PC-3 (cell line): ENCODE measurements around the gene PSAP. TPM values are rescaled to one million over a fixed set of nuclear protein-coding genes. Genes with fewer than 3 reads are reported as not detected.

Experiments
- ATAC-seq: fragments of 200-7000 bp; cut with Tn5 transposase; 2 replicates; pipeline ENCODE4 v1.9.1; 2020; ENCODE audit warnings: mild to moderate bottlenecking, moderate library complexity
- BruUV-seq: library from RNA; stranded (reverse); fragments of 400-500 nt; replicated peaks from 2 replicates; lab custom pipeline; 2021; lab: Mats Ljungman, UMichigan
- CTCF ChIA-PET: fragments of 300-600 bp; sonication (Branson Sonifier 250); formaldehyde crosslinking; loops from one replicate; lab custom pipeline; 2022; ENCODE audit warnings: antibody characterized with exemption; lab: Charles Lee
- POLR2A ChIA-PET: fragments of 300-600 bp; sonication (Branson Sonifier 250); formaldehyde crosslinking; loops from one replicate; lab custom pipeline; 2022; ENCODE audit warnings: antibody characterized with exemption; ENCODE audit not compliant: unreplicated experiment; lab: Charles Lee
- DNase-seq: peaks from one replicate; pipeline ENCODE4 v3.0.0-alpha.2; 2015
- H2AFZ ChIP-seq: fragments of 300-600 bp; sonication (generic); 2 replicates; pipeline ENCODE4 v1.6.0; 2016; ENCODE audit warnings: antibody characterized with exemption, low read length
- H3F3A ChIP-seq: fragments of 300-600 bp; sonication (generic); one replicate; pipeline ENCODE4 v1.6.0; 2017; ENCODE audit warnings: antibody characterized with exemption, low read length, control low read depth, mild to moderate bottlenecking; ENCODE audit not compliant: unreplicated experiment
- H3K27ac ChIP-seq: fragments of 300-600 bp; sonication (generic); 2 replicates; pipeline ENCODE4 v1.5.1; 2016; ENCODE audit warnings: mild to moderate bottlenecking, low read length
- H3K27me3 ChIP-seq: fragments of 300-600 bp; sonication (generic); 2 replicates; pipeline ENCODE4 v1.6.1; 2016; ENCODE audit warnings: low read length, mixed read lengths
- H3K36me3 ChIP-seq: fragments of 300-600 bp; sonication (generic); 2 replicates; pipeline ENCODE4 v1.6.1; 2016; ENCODE audit warnings: low read depth, mixed run types, low read length, mixed read lengths
- H3K4me1 ChIP-seq: fragments of 300-600 bp; sonication (generic); 2 replicates; pipeline ENCODE4 v1.5.1; 2016; ENCODE audit warnings: low read length; ENCODE audit not compliant: insufficient read depth
- H3K4me2 ChIP-seq: fragments of 300-600 bp; sonication (generic); 2 replicates; pipeline ENCODE4 v1.6.0; 2016; ENCODE audit warnings: low read length
- H3K4me3 ChIP-seq: fragments of 300-600 bp; sonication (generic); 2 replicates; pipeline ENCODE4 v1.5.1; 2016; ENCODE audit warnings: mild to moderate bottlenecking, low read length, mixed read lengths
- H3K79me2 ChIP-seq: fragments of 300-600 bp; sonication (generic); 2 replicates; pipeline ENCODE4 v1.6.1; 2017; ENCODE audit warnings: low read length, mixed read lengths
- H3K9ac ChIP-seq: fragments of 300-600 bp; sonication (generic); 2 replicates; pipeline ENCODE4 v1.6.0; 2016; ENCODE audit warnings: mild to moderate bottlenecking, low read length
- H3K9me2 ChIP-seq: fragments of 300-600 bp; sonication (generic); replicated peaks from 2 replicates; pipeline ENCODE4 v1.6.1; 2016; ENCODE audit warnings: mixed run types, low read length, mixed read lengths
- H3K9me3 ChIP-seq: fragments of 300-600 bp; sonication (generic); 2 replicates; pipeline ENCODE4 v1.6.1; 2016; ENCODE audit warnings: low read length, mixed read lengths
- H4K20me1 ChIP-seq: fragments of 300-600 bp; sonication (generic); 2 replicates; pipeline ENCODE4 v1.6.1; 2016; ENCODE audit warnings: low read length, mixed read lengths
- CTCF ChIP-seq: fragments of 300-600 bp; sonication (generic); conservative IDR thresholded peaks from 2 replicates; pipeline ENCODE4 v1.5.1; 2017; ENCODE audit warnings: antibody characterized with exemption, low read depth, mild to moderate bottlenecking, low read length
- EZH2 ChIP-seq: fragments of 300-600 bp; sonication (generic); IDR thresholded peaks from one replicate; pipeline ENCODE4 v1.6.1; 2017; ENCODE audit warnings: antibody characterized with exemption, mild to moderate bottlenecking, low read length; ENCODE audit not compliant: unreplicated experiment
- EZH2phosphoT487 ChIP-seq: fragments of 300-600 bp; sonication (generic); IDR thresholded peaks from 2 replicates; pipeline ENCODE4 v1.6.1; 2018; ENCODE audit warnings: mild to moderate bottlenecking, antibody characterized with exemption, low read length, borderline replicate concordance
- intact Hi-C: fragments of 100-400 bp; cut with micrococcal nuclease; formaldehyde crosslinking; loops from 2 replicates; pipeline ENCODE4 v1.9.0; 2023
- total RNA-seq: library from RNA; depleted of rRNA; stranded (reverse); fragments of >200 nt; gene quantifications from 2 replicates; pipeline ENCODE4 v1.2.3, GENCODE V29; 2014

The PSAP gene
- total RNA-seq, 1 experiment from 2014 or later: 334 TPM

- no peak overlapping the region for H3K4me2 ChIP-seq
- CTCF ChIA-PET: no interaction called here
- H3F3A ChIP-seq: no peaks in the 10 kb centered on the region
- no peak overlapping the region for H3K9ac ChIP-seq
- no peak overlapping the region for H3K4me3 ChIP-seq
- H3K9me3 ChIP-seq: no peaks in the 10 kb centered on the region
- H4K20me1 ChIP-seq: no peaks in the 10 kb centered on the region
- 0 out of 2 replicates have a peak, but pooled peaks cover 3% of the 10 kb centered on the region for H3K36me3 ChIP-seq
- ATAC-seq: no peak
- no peak for TF ChIP-seq CTCF
- TF ChIP-seq EZH2phosphoT487: no peak
- no peak for TF ChIP-seq EZH2
- H3K4me1 ChIP-seq: no peaks in the 10 kb centered on the region
- H3K79me2 ChIP-seq: no peaks in the 10 kb centered on the region
- no TSS peak for BruUV-seq
- H2AFZ ChIP-seq: no peak overlapping the region
- DNase-seq: no peak
- intact Hi-C loops: loop anchor here (5.0 kb wide), 2 partner anchors 39 to 104 kb away; partner anchors contain the start of gene VSIR
- H3K27me3 ChIP-seq: no peaks in the 10 kb centered on the region
- no peak overlapping the region for H3K27ac ChIP-seq
- POLR2A ChIA-PET: no interaction called here
- no peaks in the 10 kb centered on the region for H3K9me2 ChIP-seq
Observed at GRCh38 chr10:71811351-71811750, 39.7 kb downstream of the PSAP start.

GRCh38 chr10:71810048-71810750, 40.9 kb downstream of the PSAP start:
- no peak for TF ChIP-seq EZH2
- no peak for TF ChIP-seq CTCF
- TF ChIP-seq EZH2phosphoT487: no peak
- Histone ChIP-seq H3K9ac (no peak overlapping the region), H3K4me1 (no peaks in the 10 kb centered on the region), H3F3A (no peaks in the 10 kb centered on the region), H3K4me2 (no peak overlapping the region), H3K4me3 (no peak overlapping the region), H3K36me3 (no peaks in the 10 kb centered on the region), H3K27ac (no peak overlapping the region), H3K9me3 (no peaks in the 10 kb centered on the region), H3K27me3 (no peaks in the 10 kb centered on the region), H2AFZ (no peak overlapping the region), H4K20me1 (no peaks in the 10 kb centered on the region), H3K9me2 (no peaks in the 10 kb centered on the region), H3K79me2 (no peaks in the 10 kb centered on the region)
- intact Hi-C loops: loop anchor here (5.0 kb wide), 2 partner anchors 38 to 103 kb away; partner anchors contain the start of gene VSIR
- ChIA-PET POLR2A (no interaction called here), CTCF (no interaction called here)
- ATAC-seq (no peak), DNase-seq (peak; percentile 20)
- BruUV-seq: no TSS peak

GRCh38 chr10:71809628-71810027, 41.4 kb downstream of the PSAP start:
- no peaks in the 10 kb centered on the region for H3K9me2 ChIP-seq
- BruUV-seq: no TSS peak
- no peaks in the 10 kb centered on the region for H3F3A ChIP-seq
- H3K4me3 ChIP-seq: no peak overlapping the region
- H2AFZ ChIP-seq: no peak overlapping the region
- H3K27me3 ChIP-seq: no peaks in the 10 kb centered on the region
- no peaks in the 10 kb centered on the region for H3K36me3 ChIP-seq
- no peaks in the 10 kb centered on the region for H3K9me3 ChIP-seq
- no peak overlapping the region for H3K27ac ChIP-seq
- H3K4me2 ChIP-seq: no peak overlapping the region
- H3K79me2 ChIP-seq: no peaks in the 10 kb centered on the region
- no peak for TF ChIP-seq EZH2
- TF ChIP-seq CTCF: no peak
- DNase-seq: no peak
- no peak for ATAC-seq
- H3K4me1 ChIP-seq: no peaks in the 10 kb centered on the region
- no peak overlapping the region for H3K9ac ChIP-seq
- no peaks in the 10 kb centered on the region for H4K20me1 ChIP-seq
- intact Hi-C loops: loop anchor here (5.0 kb wide), 2 partner anchors 37 to 102 kb away; partner anchors contain the start of gene VSIR
- ChIA-PET POLR2A (no interaction called here), CTCF (no interaction called here)
